Inferior parietal cortex (tissue), 1 donor: ENCODE measurements around the gene TCEAL7.

ENCODE experiments used
- DNase-seq: peaks from one replicate; pipeline ENCODE4 v3.0.0-alpha.2; 2016; ENCODE audit errors: extremely low spot score

Gene TCEAL7

DNA sequence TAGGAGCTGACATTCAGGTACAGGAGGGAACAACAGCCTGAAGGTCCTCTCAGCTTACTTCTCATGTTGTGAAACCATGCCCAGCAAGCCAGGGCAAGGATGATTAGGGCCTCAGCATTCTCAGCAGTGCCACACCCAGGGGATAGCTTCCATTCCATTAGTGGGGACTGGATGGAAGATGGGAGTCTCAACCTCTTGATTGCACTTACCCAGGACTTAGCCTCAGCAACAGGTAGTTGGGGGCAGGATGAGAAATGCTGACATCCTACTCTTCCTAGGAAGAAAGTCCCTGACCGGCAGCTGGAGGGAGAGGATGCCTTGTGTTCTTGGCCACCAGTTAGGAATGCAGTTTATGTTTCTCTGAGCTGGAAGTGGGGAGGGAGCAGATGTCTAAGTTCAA lies 37.5 kb downstream of the TCEAL7 start:
- no peak for DNase-seq

DNA sequence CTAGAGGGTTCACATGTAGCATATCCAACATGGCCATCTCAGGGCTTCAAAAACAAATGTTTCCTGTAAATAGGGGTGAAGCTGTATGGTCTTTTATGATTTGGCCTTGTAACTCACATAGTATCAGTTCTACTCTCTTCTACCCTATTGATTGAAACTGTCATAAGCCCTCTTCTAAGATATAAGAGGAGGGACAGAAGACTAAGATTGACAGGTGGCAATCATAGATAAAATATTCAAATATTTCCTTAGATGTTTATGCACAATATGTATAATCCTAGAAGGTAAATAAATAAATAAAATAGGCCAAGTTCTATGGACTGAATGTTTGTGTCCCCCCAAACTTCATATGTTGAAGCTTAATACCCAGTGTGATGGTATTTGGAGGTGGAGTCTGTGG lies 39.4 kb downstream of the TCEAL7 start:
- no peak for DNase-seq

DNA sequence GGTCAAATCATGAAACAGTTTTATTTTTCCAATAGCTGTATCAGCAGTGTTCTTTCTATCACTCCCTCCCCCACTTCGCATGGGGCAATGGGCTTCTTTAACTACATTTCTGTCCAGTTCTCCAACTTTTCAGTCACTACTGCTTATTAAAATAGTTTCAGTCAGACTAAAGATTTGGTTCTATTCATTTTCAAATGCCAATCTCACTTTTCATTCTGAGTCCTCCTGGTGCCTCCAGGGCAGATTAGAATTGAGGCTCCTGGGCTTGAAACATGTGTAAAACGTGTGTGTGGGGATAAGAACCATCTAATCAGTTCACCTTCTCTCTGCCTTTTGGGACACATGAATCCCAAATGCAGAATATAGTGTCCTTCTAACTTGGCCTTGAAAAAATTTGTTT lies 42.8 kb downstream of the TCEAL7 start:
- no peak for DNase-seq

DNA sequence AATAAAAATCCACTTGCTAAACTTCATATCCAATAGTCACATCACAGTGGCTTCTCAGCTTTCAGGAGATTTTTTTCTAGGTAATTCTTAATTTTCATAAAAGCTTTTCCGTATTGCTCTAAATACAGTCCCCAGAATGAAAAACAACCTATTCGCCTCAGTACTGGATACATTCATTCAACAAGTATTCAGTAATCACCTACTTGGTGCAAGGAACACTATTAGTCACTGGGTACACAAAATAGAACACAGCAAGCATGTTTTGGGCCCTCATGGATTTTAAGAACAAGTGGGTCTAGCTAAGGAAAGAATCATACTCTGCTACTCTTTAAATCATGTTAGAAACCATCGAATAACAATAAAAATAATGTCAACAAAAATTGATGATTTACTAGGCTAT lies 43.5 kb downstream of the TCEAL7 start:
- DNase-seq: no peak

DNA sequence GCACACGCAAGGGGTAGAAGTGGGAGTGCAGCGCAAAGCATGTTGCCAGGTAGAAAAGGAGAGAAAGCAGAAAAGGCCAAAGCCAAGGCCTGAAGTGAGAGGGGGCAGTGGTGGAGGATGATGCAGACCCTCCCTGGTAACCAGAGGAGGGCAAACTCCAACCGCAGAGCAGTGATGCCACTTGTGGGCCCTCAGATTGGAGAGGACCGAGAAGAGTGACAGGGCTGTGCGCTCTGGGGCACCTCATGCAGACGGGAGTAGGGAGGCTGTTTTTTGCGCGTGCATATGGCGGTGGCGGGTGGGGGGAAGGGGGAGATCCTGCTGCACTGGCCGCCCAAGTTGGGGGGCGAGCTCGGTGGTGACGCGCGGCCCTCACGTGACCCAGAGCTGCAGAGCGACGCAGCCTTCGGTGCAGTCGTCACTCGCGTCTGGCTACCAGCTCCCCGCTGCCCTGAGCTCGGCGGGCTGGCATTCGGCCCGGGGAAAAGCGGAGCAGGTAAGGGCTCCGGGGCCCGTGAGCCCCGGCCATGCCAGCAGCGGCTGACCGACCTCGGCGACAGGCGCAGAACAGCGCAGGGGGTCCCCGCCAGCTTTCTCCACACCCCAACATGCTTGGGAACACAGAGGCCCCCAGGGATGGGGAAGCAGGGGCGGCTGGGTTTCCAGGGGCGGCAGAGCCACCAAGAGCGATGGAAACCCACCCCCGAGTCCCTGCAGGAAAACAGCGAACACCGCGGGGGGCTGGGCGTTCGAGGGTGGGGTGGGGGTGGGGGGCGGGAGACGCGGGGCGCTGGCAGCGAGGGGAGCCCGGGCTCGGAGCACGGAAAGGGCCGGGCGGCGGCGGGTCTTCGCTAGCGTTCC lies 46.3 kb downstream of the TCEAL7 start, which contains the start of gene BEX3:
Gene BEX3, plus strand, starts transcription at position 421 of the 861 bp plus-strand sequence. CDS start 984 bp downstream, outside the sequence.
- DNase-seq: peak; percentile 22

DNA sequence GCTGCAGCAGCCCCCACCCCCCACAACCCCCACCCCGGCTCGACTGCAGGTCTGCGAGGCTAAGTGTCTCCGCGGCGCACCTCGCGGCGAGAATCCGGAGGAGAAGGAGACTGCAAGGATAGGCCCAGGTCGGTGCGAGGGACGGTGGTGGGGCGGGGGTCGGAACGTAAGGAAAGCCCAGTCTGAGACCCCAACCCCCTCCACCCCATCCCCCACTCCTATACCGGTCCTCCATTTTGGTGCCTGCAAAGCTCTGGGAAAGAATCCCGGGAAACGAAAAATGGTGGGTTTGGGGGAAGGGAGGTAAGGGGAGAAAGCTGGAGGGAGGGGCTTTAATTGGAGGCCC lies 46.9 kb downstream of the TCEAL7 start:
- no peak for DNase-seq

DNA sequence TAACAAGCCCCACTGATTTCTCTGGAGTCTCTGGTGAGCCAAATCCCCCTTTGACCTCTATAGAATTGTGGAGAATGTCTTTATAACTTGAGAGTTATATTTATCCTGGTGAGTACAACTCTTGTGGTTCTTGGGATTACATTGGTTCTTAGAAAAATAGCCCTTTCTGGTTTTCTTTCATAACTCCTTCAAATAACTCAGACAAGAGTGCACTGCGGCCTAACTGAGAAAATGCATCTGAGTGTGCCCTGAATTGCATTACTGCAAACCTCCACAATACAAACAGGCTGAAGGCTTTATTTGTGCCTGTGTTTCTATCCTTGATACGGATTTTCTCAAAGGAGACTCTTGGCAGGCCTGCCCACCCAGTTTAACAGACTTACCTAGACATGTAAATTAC lies 49.0 kb downstream of the TCEAL7 start:
- DNase-seq: no peak
